Activated CD4-positive, alpha-beta T cell treated with anti-CD3 and anti-CD28 coated beads, Interleukin-2, Interleukin-6, amounts not matched to agents 100 ng/mL and 50 ng/mL, durations not matched to agents 16 hours and 8 hours (primary cell): ENCODE data around the gene SCAF11.

ENCODE experiments used
- DNase-seq: peaks from one replicate; pipeline ENCODE4 v3.0.0-alpha.2; 2020

Gene SCAF11

DNA sequence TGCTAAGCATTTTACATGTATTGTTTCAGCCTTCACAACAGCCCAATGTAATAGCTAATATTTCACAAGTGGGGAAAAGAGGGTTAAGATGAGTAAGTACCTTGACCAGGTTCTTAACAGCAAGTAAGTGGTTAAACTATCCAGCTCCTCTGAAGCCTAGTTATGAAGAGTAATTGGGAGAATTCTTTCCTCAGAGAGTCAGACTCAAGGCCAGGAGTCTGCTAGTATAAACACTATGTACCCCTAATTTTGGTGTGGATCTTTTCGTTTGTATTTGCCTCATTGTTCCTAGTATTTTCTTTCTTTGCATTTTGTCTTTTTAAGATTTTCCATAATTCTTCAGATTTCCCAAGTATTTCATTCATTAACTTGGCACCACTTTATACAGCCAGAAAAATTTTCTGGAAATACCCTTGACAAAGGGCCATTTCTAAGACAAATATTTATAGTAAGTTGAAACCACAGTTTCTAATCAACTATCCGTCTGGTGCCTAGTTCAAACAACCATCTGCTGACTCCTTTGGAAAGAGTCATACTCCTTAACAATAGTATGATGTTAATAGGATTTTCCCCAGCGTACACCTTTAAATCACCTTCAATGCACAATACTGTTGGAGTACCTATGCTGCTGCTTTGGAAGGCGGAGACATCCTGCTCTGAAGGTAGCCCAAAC is 81.2 kb downstream of the SCAF11 start:
- DNase-seq = no peak

DNA sequence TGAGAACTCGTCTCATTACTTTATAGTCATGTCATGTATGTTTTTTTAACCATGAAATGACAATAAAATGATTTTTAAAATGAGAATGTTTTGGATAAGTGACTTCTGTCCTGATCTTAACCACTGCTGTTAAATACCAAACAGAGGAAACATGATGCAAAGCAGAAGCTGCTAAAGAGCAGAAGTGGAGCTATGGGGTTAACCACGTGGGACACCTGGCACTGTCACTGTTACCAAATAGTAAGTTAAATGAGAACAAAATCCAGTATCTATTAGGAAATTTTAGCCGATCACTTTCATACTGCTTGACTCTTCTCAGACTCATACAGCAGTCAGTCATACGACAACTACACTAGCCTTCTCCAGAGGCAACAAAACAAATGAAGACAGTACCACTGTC is 82.4 kb downstream of the SCAF11 start:
- DNase-seq = no peak

DNA sequence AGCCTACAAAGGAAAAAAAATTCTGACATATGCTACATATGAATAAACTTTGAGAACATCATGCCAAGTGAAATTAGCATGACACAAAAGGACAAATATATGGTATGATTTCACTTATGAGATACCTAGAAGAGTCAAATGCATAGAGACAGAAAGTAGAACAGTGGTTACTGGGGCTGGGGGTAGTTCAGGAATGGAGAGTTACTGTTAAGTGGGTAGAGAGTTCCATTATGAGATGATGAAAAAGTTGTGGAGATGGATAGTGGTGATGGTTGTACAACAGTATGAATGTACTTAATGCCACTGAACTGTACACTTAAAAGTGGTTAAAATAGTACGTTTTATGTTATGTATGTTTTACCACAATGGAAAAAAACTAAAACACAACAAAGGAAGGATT is 92.3 kb downstream of the SCAF11 start:
- no peak for DNase-seq

DNA sequence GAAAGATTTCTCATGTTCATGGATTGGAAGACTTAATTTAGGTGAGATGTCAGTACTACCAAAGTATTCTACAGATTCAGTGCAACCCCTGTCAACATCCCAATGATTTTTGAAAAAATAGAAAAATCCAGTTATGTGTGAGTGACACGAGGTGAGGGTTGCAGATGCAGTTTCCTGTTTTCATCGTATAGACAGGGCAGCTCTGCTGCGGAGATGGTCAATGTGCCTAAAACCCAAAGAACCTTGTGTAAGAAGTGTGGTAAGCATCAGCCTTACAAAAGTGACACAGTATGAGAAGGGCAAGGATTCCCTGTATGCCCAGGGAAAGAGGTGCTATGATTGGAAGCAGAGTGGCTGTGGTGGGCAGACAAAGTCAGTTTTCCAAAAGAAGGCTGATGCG is 94.4 kb downstream of the SCAF11 start:
- no peak for DNase-seq

DNA sequence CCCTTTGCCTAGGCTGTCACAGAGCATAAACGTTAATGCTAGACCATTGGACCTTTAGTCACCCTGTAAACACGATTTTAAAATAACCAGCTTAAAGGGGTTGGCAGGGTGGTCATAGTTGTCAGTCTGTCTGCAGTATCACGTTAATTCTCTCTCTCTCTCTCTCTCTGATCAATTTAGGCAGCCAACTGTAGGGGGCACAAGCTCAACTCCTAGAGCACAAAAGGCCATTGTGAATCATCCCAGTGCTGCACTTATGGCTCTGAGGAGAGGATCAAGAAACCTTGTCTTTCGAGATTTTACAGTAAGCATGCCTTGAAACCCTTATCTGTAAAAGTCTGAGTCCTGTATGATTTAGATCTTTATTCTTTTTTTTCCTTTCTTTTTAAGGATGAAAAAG is 97.1 kb downstream of the SCAF11 start:
- no peak for DNase-seq

DNA sequence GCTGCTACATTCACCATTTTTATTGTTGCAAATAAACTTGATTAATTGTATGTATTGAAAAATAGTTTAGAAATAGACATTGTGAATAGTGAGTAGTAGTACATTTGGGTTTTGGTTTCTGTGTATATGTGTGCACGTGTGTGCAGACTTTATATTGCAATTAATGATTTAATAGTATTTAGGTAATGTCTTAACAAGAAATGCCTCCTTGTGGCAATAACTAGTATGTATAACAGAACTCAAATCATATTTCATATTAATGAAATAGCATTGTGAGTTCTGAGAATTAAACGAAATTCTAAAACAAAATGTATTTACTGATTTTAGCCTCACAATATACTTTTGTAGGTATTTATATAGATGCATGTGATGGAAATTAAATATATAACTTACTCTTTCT is 100.1 kb downstream of the SCAF11 start:
- no peak for DNase-seq

DNA sequence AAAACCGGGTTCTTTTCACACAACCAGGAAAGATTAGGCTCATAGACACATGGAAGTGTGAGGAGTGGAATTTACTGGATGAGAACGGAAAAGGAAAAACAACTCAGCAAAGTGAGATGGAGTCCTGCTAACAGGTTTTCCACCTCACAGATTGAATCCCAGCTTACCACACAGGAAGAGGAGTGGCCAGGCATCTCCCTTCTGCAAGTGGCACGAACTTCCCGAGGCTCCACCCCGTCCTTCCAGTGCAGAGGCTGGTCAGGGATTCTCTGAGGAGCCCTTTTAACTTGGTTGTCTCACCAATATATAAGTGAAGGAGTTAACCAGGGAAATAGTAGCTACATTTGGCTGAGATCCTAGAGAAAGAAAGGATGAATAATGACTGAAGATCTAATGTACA is 102.8 kb downstream of the SCAF11 start:
- no peak for DNase-seq

DNA sequence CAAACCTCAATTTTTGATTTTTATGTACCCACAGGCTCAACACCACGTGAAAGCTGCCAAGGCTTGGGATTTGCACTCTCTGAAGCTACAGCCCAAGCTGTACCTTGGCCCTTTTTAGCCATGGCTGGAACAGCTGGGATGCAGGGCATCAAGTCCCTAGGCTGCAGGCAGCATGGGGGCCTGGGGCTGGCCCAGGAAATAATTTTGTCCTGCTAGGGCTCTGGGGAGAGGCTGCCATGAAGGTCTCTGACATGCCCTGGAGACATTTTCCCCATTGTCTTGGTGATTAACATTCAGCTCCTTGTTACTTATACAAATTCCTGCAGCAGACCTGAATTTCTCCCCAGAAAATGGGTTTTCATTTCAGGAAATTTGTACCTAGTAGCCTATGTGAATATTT is 103.7 kb downstream of the SCAF11 start:
- DNase-seq = no peak

DNA sequence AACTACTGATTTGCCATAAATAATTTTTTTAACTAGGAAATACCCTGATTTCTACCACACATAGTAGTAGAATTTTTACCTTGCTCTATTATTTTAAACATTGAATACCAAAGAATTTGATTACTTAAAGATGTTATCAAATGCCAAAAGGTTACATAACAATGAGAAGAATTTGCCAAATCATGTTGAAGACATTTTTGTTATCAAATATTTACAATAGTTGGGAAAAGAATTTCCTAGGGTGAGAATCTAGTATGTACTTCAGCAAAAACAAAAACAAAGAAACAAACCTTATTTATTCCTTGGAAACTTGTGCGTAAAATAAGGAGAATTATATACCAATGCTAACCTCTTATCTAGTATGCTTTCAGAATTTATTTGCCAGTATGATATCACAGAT is 107.2 kb downstream of the SCAF11 start:
- no peak for DNase-seq

DNA sequence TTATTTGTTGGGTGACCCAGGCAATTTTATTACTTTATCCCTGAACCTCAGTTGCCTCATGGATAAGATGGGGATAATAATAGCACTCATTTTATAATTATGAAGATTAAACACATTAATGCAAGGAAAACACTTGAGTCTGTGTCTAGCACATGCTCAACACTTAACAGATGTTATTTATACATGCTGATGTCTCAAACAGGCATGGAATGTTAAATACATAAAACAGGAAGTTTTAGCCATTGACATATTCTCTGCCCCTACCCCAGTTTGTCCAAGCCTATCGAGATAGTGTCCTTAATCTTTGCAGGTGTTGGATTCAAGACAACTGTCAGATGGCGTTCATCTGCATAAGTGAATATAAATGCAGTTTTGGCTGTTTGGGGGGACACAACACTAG is 109.8 kb downstream of the SCAF11 start:
- DNase-seq = no peak

DNA sequence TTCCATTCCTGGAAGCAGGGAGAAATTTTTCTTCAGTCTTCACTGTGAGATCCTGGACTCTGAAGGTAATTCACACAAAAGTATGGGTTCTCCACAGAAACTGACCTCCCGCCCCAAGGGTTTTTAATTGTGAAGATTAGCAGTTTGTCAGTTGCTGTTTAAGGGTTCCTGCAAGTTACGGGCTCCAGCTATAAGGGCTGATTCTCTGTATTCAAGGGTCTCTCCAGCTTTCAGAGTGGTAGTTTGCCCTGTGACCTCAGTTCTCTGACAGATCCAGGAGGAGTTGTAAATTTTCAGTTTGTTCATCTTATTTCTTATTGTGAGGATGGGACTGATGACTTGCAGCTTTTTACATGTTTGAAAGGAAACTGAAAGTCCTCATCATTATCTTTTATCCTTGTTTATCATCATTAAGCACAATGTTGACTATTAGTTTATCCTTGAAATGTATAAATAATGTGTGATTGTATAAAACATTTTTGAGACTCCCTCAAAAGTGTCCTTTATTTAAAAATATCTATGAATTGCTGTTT is 110.9 kb downstream of the SCAF11 start:
- DNase-seq = no peak

DNA sequence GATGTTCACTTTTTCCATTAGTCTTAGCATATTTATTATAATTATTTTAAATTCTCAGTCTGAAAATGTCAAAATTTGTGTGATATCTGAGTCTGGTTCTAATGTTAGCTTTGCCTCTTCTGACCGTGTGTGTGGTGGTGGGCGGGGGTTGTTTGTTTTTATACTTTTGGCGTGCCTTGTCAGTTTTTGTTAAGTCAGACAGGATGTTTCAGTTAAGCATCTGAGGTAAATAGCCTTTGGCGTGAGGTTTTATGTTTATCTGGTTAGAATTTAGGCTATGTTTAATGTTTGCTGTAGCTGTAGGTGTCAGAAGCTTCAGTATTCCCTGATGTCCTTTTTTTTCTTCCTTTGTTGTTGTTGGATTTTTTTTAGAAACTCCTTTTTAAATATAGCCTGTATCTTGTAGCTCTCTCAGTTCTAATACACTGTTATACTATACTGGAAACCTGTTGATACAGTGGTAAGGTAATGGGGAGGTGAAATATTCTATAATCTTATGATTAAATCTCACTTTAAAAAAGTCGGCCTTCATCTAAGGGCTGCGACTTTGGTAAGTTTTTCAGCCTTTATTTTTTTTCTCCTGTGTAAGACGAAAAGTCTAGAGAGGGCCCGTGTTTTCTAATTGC is 111.6 kb downstream of the SCAF11 start:
- DNase-seq = peak; percentile 32

DNA sequence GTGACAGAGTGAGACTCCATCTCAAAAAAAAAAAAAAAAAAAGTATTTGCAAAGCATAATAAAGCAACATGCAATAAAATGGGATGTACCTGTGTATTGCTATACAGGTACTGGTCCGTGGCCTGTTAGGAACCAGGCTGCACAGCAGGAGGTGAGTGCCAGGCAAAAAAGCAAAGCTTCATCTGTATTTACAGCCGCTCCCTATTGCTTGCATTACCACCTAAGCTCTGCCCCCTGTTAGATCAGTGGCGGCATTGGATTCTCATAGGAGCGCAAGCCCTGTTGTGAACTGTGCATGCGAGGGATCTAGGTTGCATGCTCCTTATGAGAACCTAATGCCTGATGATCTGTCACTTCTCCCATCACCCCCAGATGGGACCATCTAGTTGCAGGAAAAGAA is 113.3 kb downstream of the SCAF11 start:
- DNase-seq = no peak

DNA sequence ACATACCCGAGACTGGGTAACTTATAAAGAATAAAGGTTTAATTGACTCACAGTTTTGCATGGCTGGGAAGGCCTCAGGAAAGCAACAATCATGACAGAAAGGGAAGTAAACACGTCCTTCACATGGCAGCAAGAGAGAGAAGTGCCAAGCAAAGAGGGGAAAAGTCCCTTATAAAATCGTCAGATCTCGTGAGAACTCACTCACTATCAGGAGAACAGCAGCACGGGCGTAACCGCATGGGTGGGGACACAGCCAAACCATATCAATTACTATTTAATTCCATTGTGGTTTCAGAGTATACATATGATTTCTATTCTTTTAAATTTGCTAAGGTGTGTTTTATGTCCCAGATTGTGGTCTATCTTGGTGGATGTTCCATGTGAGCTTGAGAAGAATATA is 117.9 kb downstream of the SCAF11 start:
- DNase-seq = no peak
